NCI-H128 (cell line): Measurements from ENCODE around the gene DNAAF3.
"Not testable (repeated sequence)": the region's sequence is repeated elsewhere in the genome, so short reads cannot be mapped to it uniquely, and the experiment has no call there.

ENCODE experiments used
- DNase-seq: peaks from one replicate; lab custom pipeline; 2025; ENCODE audit not compliant: unreplicated experiment; lab: John Stamatoyannopoulos, UW

DNAAF3 gene

GRCh38 chr19:55176076-55176475 lies 9.7 kb upstream of the DNAAF3 start:
- DNase-seq = no peak

GRCh38 chr19:55175117-55175867 lies 8.9 kb upstream of the DNAAF3 start:
- DNase-seq = no peak

- no peak for DNase-seq
Observed at GRCh38 chr19:55174425-55175116, 8.2 kb upstream of the DNAAF3 start.

- DNase-seq = no peak
Observed at GRCh38 chr19:55173714-55174409, 7.4 kb upstream of the DNAAF3 start.

- no peak for DNase-seq
Observed at GRCh38 chr19:55173186-55173713, 6.8 kb upstream of the DNAAF3 start.

GRCh38 chr19:55172741-55173140 lies 6.3 kb upstream of the DNAAF3 start:
- no peak for DNase-seq

- not testable (repeated sequence) for DNase-seq
Observed at GRCh38 chr19:55172318-55172717, 5.9 kb upstream of the DNAAF3 start.

GRCh38 chr19:55171440-55171839 lies 5.0 kb upstream of the DNAAF3 start:
- no peak for DNase-seq

GRCh38 chr19:55169136-55169535 lies 2.7 kb upstream of the DNAAF3 start:
- no peak for DNase-seq

- peak; percentile 34 for DNase-seq
Observed at GRCh38 chr19:55165952-55166529, 372 bp downstream of the DNAAF3 start.

GRCh38 chr19:55161571-55162322 lies 4.7 kb downstream of the DNAAF3 start:
- no peak for DNase-seq

- no peak for DNase-seq
Observed at GRCh38 chr19:55160986-55161365, 5.4 kb downstream of the DNAAF3 start.

- peak; percentile 87 for DNase-seq
Observed at GRCh38 chr19:55160128-55160985, 6.1 kb downstream of the DNAAF3 start.

- no peak for DNase-seq
Observed at GRCh38 chr19:55158848-55159749, 7.3 kb downstream of the DNAAF3 start.

GRCh38 chr19:55158423-55158822 lies 8.0 kb downstream of the DNAAF3 start:
- DNase-seq = no peak

- DNase-seq = no peak
Observed at GRCh38 chr19:55157064-55157908, 9.1 kb downstream of the DNAAF3 start, which contains the start of gene TNNI3. TSS of gene TNNI3 (minus strand) at chr19:55157732. CDS start at chr19:55157589, 143 bp downstream.

- DNase-seq = no peak
Observed at GRCh38 chr19:55156202-55157063, 10.0 kb downstream of the DNAAF3 start.
